GM12874 (cell line): ENCODE results near the gene RNF17.

Experiments
- CTCF ChIP-seq: IDR thresholded peaks from 2 replicates; pipeline ENCODE4 v1.5.1; 2011; ENCODE audit warnings: low read depth, mild to moderate bottlenecking, control low read depth, low read length, moderate library complexity; ENCODE audit not compliant: insufficient read depth

The RNF17 gene

GRCh38 chr13:24893863-24894262 is 129.9 kb downstream of the RNF17 start:
- no peak for TF ChIP-seq CTCF

DNA sequence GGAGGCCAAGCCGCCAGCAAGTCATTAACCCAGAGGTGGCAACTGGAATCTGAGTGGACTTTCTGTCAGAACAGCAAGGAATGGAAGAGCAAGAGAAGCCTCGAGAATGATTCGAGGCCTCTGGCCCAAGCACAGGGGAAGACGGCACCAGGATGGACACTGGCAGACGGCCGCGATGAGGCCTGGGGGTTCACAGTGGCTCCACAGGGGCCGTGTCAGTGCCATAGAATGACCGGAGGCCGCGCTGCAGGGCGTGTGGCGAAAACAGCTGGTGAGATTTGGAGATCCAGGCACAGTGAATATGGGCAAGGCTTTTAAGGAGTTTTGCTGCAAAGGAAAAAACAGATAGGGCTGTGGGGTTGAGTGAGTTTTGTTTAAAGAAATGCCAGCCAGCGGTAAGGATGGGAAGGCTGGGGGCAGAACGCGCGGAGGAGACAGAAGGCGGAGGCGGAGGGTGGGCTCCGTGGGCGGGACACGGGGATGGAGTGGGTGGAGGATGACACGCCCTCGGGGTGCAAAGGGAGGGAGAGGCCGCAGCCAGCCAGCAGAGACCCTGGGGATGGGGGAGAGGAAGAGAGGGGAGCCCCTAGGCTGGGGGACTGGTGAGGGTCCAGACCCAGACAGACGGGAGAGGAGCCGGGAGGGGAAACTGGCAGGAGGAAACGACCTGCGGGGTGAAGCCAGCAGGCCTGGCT is 130.5 kb downstream of the RNF17 start:
- no peak for TF ChIP-seq CTCF

DNA sequence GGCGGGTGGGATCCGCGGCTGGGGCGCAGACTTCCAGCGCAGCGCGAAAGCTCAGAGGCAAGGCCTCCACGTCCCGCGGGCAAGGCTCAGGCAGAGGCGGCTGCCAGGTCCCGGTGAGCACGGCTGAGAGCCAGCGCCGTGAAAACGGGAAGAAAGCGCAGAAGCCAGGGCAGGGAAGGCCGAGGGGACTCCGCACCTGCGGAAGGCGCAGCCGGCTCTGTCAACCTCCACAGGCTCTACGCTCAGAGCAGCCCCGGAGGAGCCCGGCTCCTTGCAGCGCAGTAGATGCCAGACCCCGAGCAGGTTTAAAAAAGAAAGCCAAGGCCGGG is 131.0 kb downstream of the RNF17 start:
- TF ChIP-seq CTCF = no peak

GRCh38 chr13:24896061-24896460 is 132.1 kb downstream of the RNF17 start:
- TF ChIP-seq CTCF = no peak

GRCh38 chr13:24897293-24897692 is 133.3 kb downstream of the RNF17 start:
- no peak for TF ChIP-seq CTCF

DNA sequence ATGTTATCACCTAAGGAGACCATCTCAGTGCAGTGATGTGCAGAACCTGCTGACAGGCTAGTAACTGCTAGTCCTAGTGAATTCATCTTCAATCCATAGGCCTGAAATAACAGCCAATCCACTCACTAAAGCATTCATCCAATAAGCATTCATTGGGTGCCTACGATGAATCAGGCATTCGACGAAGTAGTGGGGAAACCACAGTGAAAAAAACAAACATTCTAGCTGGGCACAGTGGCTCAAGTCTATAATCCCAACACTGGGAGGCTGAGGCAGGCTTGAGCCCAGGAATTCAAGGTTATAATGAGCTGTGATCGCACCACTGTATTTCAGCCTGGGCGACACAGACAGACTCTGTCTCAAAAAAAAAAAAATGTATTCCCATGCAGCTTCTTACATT is 135.6 kb downstream of the RNF17 start:
- no peak for TF ChIP-seq CTCF

DNA sequence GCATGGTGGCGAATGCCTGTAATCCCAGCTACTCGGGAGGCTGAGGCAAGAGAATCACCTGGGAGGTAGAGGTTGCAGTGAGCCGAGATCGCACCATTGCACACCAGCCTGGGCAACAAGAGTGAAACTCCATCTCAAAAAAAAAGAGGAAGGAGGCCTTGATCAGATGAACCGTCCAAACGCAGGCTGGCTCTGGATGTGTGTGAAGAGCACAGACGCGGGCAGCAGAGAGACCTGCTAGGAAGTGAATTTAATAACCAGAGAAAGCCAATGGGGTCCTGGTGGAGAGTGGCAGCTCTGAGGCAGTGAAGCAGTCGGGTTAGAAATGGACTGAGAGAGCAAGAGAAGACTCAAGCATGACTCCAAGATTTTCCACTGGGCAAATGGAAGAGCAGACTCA is 136.5 kb downstream of the RNF17 start:
- no peak for TF ChIP-seq CTCF
